ENCODE data around the gene CUL7.

Gene CUL7

GRCh38 chr6:43060755-43061633, 7.3 kb upstream of the CUL7 start:
- Histone ChIP-seq H3K36me3 (peaks cover 6% of the 10 kb centered on the region), H3K4me1 (peaks cover 4% of the 10 kb centered on the region; the same call in 1 of the 2 replicates), H3K27me3 (no peaks in the 10 kb centered on the region), H3K9me3 (no peaks in the 10 kb centered on the region), H3K4me3 (ENCODE audit: low read depth, low read length) (no peak overlapping the region)
- DNase-seq: no peak
- no peak for TF ChIP-seq CTCF (IDR thresholded peaks at IDR 0.05; ENCODE audit: low read depth, low read length)

GRCh38 chr6:43060034-43060754, 6.5 kb upstream of the CUL7 start:
- TF ChIP-seq CTCF (IDR thresholded peaks at IDR 0.05; ENCODE audit: low read depth, low read length): no peak
- no peak for DNase-seq
- Histone ChIP-seq H3K4me1 (peaks cover 4% of the 10 kb centered on the region; the same call in 1 of the 2 replicates), H3K36me3 (peaks cover 8% of the 10 kb centered on the region), H3K4me3 (ENCODE audit: low read depth, low read length) (peak overlapping the region; percentile 94), H3K27me3 (no peaks in the 10 kb centered on the region), H3K9me3 (no peaks in the 10 kb centered on the region)

DNA sequence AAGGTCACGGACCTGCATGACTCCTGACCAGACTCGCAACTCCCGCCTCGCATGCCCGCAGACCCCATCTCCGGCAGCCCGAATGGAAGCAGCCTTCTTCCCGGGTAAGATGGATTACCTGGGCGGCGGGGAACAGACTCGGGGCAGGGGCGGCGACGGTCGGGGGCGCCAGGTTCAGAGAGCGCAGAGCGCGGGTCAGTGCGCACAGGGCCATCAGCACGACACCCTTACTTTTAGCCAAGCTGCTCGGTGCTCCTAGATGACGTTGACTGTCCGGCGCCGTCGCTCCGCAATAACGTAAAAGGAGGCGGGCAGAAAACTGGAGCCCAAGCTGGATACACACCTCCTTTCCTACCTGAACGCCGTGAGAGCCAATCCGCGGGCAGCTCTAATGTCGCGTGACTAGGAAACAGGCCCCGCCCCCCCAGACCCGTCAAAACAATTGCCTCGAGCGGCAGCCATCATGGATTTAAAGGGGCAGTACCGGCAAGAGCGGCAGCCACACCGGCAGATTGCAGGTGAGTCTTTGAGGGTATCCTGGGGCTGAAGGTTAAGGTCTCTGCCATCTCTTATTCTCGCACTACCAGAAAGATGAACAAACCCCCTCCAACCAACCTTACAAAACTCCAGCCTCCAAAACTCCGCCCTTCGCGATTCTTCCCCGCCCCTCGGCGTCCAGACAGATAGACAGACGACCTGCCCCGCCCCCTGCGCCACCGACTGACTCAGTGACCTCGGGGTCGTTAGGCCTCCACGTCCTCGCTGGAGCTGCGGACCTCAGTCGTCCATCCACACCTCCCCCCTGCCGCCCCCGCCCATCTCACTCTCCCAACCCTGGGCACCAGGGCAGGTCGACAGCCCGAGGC, 5.8 kb upstream of the CUL7 start, which contains the start of the genes KLC4 and MRPL2:
Gene KLC4, plus strand, starts transcription at position 464 of the 866 bp plus-strand sequence. CDS start 1,705 bp downstream, outside the sequence.
Gene MRPL2, minus strand, starts transcription at position 267 of the 866 bp plus-strand sequence. Its CDS starts 53 bp downstream, at position 214.
- Histone ChIP-seq H3K36me3 (peaks cover 8% of the 10 kb centered on the region), H3K4me1 (peaks cover 4% of the 10 kb centered on the region; the same call in 1 of the 2 replicates), H3K27me3 (no peaks in the 10 kb centered on the region), H3K9me3 (no peaks in the 10 kb centered on the region), H3K4me3 (ENCODE audit: low read depth, low read length) (peak within 1 kb of the TSS; percentile 94)
- peak; percentile 97 for DNase-seq
- no peak for TF ChIP-seq CTCF (IDR thresholded peaks at IDR 0.05; ENCODE audit: low read depth, low read length)

- DNase-seq: no peak
- no peaks in the 10 kb centered on the region for H3K9me3 ChIP-seq
- peaks cover 8% of the 10 kb centered on the region for H3K36me3 ChIP-seq
- H3K4me3 ChIP-seq (ENCODE audit: low read depth, low read length): peak overlapping the region; percentile 94
- H3K27me3 ChIP-seq: no peaks in the 10 kb centered on the region
- H3K4me1 ChIP-seq: peaks cover 4% of the 10 kb centered on the region; the same call in 1 of the 2 replicates
- no peak for TF ChIP-seq CTCF (IDR thresholded peaks at IDR 0.05; ENCODE audit: low read depth, low read length)
Measured at GRCh38 chr6:43058531-43058930, 4.9 kb upstream of the CUL7 start.

GRCh38 chr6:43055966-43056365, 2.3 kb upstream of the CUL7 start:
- H3K9me3 ChIP-seq: no peaks in the 10 kb centered on the region
- H3K27me3 ChIP-seq: no peaks in the 10 kb centered on the region
- DNase-seq: no peak
- peaks cover 4% of the 10 kb centered on the region; the same call in 1 of the 2 replicates for H3K4me1 ChIP-seq
- peaks cover 8% of the 10 kb centered on the region; the same call in 1 of the 2 replicates for H3K36me3 ChIP-seq
- no peak overlapping the region for H3K4me3 ChIP-seq (ENCODE audit: low read depth, low read length)
- TF ChIP-seq CTCF (IDR thresholded peaks at IDR 0.05; ENCODE audit: low read depth, low read length): no peak

All from BE2C (cell line).